Stimulated activated CD8-positive, alpha-beta memory T cell treated with anti-CD3 and anti-CD28 coated beads, Interleukin-4, amount 100 ng/mL, for 4 hours (primary cell): Measurements from ENCODE around the gene FCHSD1.

Source experiments
- DNase-seq, 2 donors: peaks; one replicate each; pipeline ENCODE4 v3.0.0-alpha.2; 2020; ENCODE audit warnings: low read depth in 2 of 2, low spot score in 1 of 2

FCHSD1 gene

DNA sequence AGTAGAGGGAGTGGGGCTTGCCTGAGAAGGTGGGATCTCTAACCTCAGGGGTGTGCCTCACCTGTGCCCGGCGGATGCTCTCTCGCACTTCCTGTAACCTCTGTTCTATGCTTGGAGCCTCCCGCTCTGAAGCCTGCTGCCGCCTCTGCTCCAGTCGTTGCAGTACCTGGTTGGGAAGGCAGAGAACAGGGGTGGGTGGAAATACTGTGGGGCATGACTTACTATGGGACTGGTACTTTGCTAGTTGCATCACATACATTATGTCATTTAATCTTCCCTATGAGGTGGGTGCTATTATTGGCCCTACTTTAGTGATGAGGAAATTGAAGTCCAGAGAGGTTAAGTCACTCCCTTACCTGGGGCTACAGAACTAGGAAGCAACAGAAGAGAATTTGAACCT, 5.2 kb downstream of the FCHSD1 start:
- no peak for DNase-seq

DNA sequence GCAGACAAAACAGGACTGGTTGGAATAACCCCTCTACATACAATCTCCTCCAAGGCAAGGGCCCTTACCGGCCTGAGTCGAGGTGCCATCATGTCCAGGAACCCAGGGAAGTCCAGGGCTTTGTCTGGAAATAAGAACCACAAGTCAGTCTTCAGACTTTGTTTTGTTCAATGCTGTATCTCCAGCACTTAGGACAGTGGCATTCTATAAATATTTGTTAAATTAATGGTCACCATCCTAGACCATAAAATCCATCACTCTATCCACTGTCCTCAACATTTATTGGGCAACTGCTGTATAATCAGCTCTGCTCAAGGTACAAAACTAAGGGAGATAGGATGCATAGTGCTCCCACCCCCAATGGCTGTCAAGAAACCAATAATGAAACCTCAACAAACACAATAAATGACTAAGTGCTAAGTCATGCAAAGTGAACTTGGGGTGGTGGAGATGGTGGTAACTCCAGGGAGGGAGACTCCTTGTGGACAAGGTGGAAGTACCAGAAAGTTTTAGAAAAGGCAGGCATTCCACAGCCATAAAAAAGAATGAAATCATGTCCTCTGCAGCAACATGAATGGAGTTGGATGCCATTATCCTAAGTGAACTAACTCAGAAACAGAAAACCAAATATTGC, 9.5 kb downstream of the FCHSD1 start:
- no peak for DNase-seq

DNA sequence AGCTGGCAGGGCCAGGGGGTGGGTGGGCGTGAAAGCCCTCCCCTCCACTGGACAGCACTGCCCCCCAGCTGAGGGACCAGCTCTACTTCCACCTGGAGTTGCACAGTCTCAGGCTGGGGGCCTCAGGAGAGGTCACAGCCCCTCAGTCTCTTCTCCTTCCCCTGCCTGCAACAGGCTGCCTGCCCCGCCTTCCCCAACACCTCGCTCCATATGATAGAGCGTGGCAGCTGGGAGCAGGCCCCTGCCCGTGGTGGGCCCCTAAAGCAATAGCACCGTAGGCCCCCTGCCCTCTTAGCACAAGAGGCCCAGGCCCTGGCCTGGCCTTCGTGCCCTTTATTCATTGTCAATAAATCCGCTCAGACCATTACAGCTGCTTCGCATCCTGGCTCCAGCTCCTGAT, 10.5 kb downstream of the FCHSD1 start:
- no peak for DNase-seq

DNA sequence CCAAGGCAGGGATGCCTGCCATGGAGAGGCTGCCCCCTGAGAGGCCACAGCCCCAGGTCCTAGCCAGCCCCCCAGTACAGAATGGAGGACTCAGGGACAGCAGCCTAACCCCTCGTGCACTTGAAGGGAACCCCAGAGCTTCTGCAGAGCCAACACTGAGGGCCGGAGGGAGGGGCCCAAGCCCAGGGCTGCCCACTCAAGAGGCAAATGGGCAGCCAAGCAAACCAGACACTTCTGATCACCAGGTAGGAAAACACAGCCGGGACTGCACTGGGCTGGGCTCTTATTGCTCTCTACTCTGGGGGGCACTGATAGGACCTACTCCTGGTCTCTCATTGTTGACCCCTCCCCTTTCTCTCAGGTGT, 11.2 kb downstream of the FCHSD1 start:
- DNase-seq, result no peak

DNA sequence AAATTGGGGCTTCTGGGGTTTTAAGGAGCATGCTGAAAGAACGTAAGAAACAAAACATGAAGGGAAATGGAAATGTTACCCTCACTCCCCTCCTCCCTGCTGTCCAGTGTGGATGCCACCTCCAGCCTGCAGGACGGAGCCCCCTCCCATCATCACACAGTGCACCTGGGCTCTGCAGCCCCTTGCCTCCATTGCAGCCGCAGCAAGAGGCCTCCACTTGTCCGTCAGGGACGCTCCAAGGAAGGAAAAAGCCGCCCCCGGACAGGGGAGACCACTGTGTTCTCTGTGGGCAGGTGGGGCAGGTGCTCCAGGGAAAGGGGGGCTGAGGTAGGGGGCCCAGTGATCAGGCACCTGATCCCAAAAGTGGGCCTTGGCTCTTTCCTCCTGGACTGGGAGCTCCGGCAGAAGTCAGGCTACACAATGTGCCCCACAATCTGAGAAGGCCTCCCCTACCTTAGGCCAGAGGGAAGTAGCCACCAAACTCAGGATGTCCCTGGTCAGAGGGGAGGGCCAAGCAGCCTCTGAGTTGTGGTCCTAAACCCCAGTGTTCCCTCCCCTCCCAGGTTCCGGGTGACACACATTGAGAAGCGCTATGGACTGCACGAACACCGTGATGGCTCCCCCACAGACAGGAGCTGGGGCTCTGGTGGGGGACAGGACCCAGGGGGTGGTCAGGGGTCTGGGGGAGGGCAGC, 11.7 kb downstream of the FCHSD1 start:
- DNase-seq, result no peak

DNA sequence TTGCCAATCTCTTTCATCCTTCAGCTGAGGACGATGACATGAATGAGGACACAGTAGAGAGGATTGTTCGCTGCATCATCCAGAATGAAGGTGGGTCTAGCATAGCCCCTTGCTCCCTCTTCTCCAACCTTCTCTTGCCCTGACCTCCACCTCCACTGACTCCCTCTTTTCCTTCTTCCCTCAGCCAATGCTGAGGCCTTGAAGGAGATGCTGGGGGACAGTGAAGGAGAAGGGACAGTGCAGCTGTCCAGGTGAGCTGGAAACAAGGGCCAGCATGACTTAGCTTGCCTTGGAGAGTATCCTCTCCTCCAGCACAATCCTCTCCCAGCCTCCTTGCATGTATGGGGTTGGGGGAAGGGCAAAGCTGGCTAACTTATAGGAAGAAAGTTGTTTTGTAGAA, 12.4 kb downstream of the FCHSD1 start:
- no peak for DNase-seq

DNA sequence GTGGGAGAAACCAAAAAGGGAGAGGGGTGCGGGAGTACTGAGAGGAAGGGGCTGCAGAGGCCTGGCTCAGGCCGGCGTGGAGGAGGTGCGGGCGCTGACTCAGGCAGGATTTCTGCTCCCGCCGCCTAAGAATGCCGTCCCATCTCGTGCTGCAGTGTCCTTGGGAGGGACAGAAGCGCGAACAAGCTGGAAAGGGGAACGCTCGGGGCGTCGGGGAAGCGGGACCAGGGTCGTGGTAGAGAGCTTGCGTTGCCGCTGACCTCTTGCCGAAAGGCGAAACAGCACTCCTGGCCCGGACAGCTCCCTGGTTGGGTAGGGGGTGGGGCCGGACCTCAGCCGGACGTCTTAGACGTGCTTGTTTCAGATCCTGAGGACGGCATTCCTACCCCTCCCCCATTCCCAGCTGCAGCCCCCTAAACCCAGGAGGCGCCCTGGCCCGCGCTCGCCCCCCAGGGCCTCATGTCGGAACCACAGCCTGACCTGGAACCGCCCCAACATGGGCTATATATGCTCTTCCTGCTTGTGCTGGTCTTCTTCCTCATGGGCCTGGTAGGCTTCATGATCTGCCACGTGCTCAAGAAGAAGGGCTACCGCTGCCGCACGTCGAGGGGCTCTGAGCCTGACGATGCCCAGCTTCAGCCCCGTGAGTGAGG, 13.3 kb downstream of the FCHSD1 start:
- peak in 1 of 2 donors; percentile 24 for DNase-seq

DNA sequence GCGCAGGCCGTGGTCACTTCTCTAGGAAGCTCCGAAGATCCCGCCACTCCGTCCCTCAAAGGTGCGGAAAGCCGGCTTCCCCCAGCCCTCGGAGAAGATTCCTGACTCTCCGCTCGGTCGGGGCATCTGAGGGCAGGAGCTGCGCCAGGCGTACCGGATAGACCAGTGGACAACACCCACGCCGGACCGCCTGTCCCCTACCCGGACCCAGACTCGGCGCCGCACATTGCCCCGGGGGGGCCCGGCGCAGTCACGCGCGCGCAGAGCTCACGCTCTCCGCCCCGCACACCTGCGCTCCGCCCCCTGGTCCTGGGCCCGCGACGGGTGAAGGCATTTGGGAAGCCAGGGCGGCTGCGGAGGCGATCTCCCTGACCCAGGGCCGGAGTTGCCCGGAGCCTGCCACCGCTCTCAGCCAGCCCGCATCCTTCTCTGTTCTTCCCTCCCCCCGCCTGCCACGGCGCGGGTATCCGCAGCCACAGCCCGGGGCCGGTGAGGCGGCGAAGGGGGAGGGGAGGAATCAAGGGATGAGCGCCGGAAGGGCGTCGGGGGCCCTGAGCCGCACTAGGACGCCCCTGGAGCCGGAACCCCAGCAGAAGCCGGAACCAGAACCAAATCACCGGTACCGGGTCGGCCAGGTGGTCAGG, 14.0 kb downstream of the FCHSD1 start:
- peak in 1 of 2 donors; percentile 17 for DNase-seq

DNA sequence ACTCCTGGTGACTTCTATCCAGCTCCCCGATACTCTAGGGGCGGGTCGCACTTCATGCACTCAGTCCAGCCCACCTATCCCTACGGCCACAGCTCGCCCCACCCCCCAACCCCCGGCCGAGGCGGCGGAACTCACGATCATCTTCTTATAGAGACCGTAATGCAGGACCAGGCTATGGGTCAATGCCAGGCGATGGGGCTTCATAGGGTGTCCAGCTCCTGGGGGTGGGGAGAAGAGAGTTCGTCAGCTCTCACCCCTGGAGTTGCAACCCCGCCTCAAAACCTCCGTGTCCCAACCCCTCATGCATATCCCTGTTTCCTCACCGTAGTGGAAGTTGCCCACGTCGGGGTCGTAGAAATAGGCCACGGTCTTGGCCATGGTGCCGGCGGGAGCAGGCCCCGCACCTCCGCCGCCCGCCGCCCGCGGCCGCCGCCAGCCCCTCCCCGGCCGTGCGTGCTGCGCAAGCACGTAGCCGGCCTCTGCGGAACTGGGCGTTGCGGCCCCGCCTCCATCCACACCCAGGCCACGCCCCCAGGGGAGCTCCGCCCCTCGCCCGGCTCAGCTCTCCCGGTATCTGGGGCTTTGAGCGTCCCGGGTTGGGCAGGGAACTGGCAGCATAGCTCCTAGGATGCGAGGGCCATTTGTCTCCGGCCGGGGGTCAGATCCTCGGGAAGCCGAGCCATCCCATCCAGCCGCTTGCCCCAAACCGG, 14.7 kb downstream of the FCHSD1 start, which contains the start of the genes HDAC3 and RELL2:
Gene HDAC3 (minus strand): TSS at position 437 of the 710 bp plus-strand sequence. CDS start 59 bp downstream, at position 378.
Gene RELL2 (plus strand): TSS at position 585 of the 710 bp plus-strand sequence. CDS start 1,229 bp downstream, outside the sequence.
- peak; percentile 80 to 88 for DNase-seq

DNA sequence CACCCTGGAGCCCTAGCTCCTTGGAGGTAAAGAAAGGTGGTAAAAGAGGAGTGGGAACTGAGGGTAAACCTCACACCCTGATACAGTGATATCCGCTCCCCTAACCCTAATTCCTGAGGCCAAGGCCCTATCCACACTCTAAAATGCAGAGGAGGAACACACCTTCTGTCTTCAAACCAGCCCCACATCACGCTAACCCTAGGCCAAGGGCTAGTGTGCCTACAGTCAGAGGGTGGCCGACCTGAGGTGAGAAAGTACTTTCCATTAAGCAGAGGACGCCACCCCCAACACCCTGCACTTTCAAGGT, 15.2 kb downstream of the FCHSD1 start:
- DNase-seq, result no peak

DNA sequence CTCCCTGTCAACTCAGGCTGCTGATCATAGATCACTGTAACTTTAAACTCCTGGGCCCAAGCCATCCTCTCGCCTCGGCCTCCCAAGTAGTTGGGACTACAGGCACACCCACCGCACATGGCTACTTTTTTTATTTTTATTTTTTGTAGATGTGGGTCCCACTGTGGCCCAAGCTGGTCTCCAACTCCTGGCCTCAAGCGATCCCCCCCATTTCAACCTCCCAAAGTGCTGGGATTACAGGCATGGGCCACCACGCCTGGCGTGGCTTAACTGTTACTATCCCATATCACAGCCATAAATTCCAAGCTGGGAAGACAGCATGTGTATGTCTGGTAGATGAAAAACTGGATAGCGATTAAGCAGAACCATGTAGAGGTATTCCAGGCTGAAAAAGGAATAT, 15.6 kb downstream of the FCHSD1 start:
- DNase-seq, result no peak

DNA sequence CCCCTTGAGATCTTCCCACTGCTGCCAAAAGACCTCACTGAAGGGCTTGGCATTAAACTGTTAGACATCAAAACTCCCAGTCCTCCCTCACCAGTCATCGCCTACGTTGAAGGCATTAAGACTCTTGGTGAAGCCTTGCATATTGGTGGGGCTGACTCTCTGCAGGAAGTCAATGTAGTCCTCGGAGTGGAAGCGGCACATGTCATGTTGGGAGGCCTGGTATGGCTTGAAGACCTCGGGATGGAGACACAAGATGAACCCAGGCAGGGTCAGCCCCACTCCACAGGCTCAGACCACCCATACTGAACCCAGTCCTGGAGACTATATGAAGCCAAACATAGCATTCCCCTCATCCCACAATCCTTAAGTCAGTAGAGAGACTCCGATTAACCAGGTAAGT, 16.5 kb downstream of the FCHSD1 start:
- DNase-seq, result no peak

DNA sequence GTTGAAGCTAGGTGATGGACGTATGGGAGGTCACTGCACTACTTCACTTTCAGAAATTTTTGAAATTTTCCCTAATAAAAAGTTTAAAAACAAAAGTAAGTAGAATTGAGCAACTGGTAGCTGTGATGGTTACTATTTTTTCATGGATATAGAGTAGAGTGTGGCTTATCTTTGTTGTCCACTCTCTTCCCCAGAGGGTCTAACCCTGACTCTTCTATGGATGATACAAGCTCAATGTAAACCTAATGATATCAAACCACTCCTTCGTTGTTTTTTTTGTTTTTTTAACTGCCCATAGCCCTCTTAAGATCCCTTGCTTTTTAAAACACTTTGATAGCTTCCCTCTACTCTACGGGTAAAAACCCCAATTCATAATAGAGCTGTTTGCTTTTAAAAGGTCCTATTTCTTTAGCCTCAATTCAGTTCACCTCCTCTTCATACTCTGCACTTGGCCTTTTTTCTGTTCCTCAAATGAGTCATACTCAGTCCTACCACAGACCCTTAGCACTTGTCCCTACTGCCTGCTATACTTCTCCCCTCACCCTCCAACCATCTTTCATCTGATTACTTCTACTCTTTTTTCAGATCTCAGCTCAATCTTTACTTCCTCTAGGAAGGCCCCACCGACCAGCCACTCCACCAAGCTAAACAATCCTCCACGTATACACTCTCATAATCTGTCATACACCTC, 17.2 kb downstream of the FCHSD1 start:
- DNase-seq, result no peak

DNA sequence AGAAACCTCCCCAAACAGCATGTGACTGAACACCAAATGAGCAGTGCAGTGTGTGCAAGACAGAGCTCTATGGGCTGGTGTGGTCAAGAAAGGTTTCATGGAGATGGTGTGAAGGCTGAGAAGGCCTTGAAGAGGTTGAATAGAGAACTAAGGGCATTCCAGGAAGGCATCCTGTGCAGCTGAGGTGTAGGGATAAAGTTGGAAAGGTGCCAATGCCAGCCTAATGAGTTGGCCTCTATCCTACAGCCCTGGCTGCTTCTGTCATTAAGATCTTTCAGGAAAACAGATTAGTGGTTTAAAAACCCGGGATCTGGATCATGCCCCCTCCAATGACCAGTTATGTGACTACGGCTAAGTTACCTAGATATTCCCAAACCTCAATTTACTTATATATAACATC, 18.6 kb downstream of the FCHSD1 start:
- no peak for DNase-seq

DNA sequence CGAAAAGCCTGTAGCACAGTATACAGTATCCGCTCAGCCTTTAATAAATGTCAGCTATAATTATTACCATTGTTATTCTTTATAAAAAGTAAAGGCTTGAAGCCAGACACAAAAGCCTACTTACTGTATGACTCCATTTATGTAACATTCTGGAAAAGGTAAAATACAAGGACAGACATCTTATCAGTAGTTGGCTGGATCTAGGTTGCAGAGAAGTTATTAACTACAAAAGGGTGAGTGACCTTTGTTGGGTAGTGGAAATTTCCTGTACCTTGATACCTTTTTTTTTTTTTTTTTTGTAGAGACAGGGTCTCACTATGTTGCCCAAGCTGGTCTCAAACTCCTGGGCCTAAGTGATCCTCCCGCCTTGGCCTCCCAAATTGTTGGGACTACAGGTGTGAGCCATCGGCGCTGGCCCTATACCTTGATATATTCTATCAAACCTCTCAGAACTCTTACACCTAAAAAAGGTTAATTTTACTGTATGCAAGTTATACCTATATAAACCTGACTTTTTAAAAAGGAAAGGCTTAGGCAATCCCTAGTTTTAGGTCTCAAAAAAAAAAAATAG, 20.6 kb downstream of the FCHSD1 start:
- no peak for DNase-seq

DNA sequence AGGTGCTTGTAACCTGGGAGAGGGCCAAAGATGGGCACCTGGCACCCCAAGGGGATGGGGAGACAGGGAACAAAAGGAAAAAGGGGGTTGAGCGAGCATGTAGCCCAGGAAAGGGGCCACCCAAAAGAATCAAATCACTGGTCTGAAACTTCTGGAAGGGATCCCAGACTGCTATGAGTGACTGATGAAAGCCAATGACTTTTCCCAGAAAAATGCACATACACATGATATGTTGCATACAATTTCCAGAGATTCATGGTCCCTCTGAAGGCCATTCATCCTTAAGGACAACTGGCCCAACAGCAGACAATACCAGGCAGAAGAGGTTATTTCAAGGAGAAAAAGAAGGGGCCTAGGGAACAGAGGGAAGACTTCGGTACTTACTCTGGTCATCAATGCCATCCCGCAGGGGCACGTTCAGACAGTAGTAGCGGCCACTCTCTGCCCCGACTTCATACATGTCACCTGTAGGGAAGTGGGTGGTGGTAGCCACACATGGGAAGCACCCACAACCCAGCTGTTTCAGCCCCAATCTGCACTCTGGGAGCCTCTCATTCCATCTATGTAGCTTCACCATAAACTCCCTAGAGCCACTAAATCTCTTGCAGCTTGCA, 22.9 kb downstream of the FCHSD1 start:
- DNase-seq, result no peak

DNA sequence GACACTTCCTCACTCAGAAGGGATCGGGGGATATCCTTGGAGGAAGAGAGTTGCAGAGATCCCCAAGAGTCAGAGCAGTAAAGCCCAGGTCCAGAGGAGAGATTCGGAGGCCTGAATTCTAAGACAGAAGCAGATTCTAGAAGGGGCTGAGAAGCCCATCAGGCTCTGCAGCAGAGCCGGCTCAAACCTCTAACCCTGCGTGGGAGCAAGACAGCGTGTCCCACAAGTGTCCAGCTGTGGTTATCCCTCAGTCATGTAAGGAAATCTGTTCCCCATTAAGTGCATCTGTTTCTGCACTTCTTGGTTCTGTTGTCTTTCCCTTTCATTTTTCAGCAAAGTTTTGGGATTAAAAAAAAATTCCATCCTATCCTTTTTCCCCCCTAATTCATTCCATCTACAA, 27.6 kb downstream of the FCHSD1 start:
- DNase-seq, result no peak

DNA sequence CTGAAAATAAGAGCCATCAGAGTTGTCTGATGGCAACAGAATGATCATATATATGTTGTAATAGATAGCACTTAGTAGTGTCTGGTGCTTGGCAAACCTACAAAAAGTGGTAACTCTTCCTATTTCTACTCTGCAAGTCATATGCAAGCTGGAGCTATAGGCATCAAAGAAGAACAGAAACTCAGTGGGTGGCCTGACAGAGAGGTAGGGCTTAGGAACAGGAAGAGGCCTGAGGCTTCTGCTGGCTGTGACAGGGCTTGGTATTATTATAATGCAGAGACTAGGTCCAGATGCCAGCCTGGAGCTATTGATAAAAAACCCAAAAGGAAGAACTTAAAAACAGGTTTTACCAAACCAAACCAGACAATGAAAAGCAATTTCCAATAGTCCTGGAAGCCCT, 28.0 kb downstream of the FCHSD1 start:
- DNase-seq, result no peak

DNA sequence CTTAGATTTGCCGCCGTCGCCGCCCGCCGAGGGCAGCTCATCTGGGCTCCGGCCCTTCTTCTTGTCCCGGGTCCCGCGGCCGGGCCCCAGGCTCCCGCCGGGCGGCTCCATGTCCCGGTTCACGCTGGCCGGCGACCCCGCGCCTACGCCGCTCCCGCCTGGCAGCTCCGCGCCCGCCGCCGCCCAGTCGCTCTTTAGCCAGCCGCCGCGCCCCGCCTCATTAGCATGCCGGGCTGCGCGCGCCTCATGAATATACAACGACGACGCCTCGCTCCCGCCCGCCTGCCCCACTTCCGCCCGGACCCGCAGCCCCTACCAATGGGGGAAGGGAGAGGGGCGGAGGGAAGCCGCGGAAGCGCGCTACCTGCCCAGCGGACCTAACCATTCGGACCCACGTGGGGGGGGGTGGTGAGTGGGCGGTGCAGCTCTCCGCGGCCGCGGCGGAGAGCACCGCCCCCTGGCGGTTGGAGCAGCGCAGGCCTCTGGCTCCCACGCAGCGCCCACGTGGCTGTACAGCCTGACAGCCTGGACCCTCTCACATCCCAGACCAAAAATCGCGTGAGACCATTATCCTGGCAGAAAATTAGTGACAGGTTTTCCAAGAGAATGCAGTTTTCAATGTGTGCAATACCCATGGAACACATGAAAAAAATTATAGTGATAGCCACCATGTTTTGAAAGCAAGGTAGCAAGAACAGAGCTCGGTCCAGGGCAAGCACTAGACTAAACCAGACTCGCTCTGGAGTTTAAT, 32.2 kb downstream of the FCHSD1 start, which contains the start of gene DIAPH1:
Gene DIAPH1 (minus strand): TSS at position 197 of the 751 bp plus-strand sequence. CDS start 86 bp downstream, at position 111.
- peak; percentile 96 to 99 for DNase-seq
